SK-N-DZ (cell line): ENCODE measurements around the gene ATXN8OS. TPM values are rescaled to one million over a fixed set of nuclear protein-coding genes. Genes with fewer than 3 reads are reported as not detected.
A peak's percentile ranks its signal among the peaks of the same experiment; 100 is the strongest.
"Not testable (repeated sequence)": the region's sequence is repeated elsewhere in the genome, so short reads cannot be mapped to it uniquely, and the experiment has no call there.

Source experiments
- DNase-seq: peaks from one replicate; pipeline ENCODE4 v3.0.0-alpha.2; 2015; ENCODE audit warnings: low spot score
- polyA plus RNA-seq, 2 experiments: library from polyadenylated mRNA; depleted of rRNA; stranded (reverse); fragments of >200 nt; gene quantifications; 2 replicates each; pipeline ENCODE4 v1.2.3, GENCODE V29; 2014

The ATXN8OS gene
- polyA plus RNA-seq (2014; cell fraction: cytosol; rRNA removed) = 0.12 and 0.74 TPM in 2 replicates
- polyA plus RNA-seq (2014; cell fraction: nucleus; rRNA removed) = 0.33 TPM in 1 of 2 replicates, not detected in the other

GRCh38 chr13:70107498-70108281 lies at the start of gene ATXN8OS:
Gene ATXN8OS, plus strand, starts transcription at chr13:70107826.
- DNase-seq = peak; percentile 55

GRCh38 chr13:70080012-70080411 lies 27.6 kb upstream of the ATXN8OS start:
- no peak for DNase-seq

- DNase-seq = no peak
Measured at GRCh38 chr13:70087247-70087646, 20.4 kb upstream of the ATXN8OS start.

GRCh38 chr13:70088926-70089325 lies 18.7 kb upstream of the ATXN8OS start:
- no peak for DNase-seq

GRCh38 chr13:70090036-70090723 lies 17.4 kb upstream of the ATXN8OS start:
- DNase-seq = no peak

- peak; percentile 20 for DNase-seq
Measured at GRCh38 chr13:70098669-70099068, 9.0 kb upstream of the ATXN8OS start.

GRCh38 chr13:70104481-70104880 lies 3.1 kb upstream of the ATXN8OS start:
- no peak for DNase-seq

- DNase-seq = peak; percentile 40
Measured at GRCh38 chr13:70107125-70107497, 515 bp upstream of the ATXN8OS start.

- DNase-seq = peak; percentile 59
Measured at GRCh38 chr13:70108356-70109105, 905 bp downstream of the ATXN8OS start, which contains the start of gene KLHL1. Gene KLHL1, minus strand, starts transcription at chr13:70108452. Its CDS starts 753 bp downstream, at chr13:70107699.

GRCh38 chr13:70117338-70117905 lies 9.8 kb downstream of the ATXN8OS start:
- no peak for DNase-seq

- no peak for DNase-seq
Measured at GRCh38 chr13:70125693-70126092, 18.1 kb downstream of the ATXN8OS start.

GRCh38 chr13:70128098-70128497 lies 20.5 kb downstream of the ATXN8OS start:
- no peak for DNase-seq

- not testable (repeated sequence) for DNase-seq
Measured at GRCh38 chr13:70142658-70143057, 35.0 kb downstream of the ATXN8OS start.

- DNase-seq = peak; percentile 53
Measured at GRCh38 chr13:70162141-70162540, 54.5 kb downstream of the ATXN8OS start.

- DNase-seq = no peak
Measured at GRCh38 chr13:70170689-70171088, 63.1 kb downstream of the ATXN8OS start.

GRCh38 chr13:70171151-70171550 lies 63.5 kb downstream of the ATXN8OS start:
- DNase-seq = peak; percentile 67

- no peak for DNase-seq
Measured at GRCh38 chr13:70172946-70173597, 65.4 kb downstream of the ATXN8OS start.

- DNase-seq = no peak
Measured at GRCh38 chr13:70173598-70173959, 66.0 kb downstream of the ATXN8OS start.

GRCh38 chr13:70178346-70178745 lies 70.7 kb downstream of the ATXN8OS start:
- no peak for DNase-seq
